GM23338 (cell line): ENCODE data around the gene HS6ST2. TPM values are rescaled to one million over a fixed set of nuclear protein-coding genes. Genes with fewer than 3 reads are reported as not detected.

Source experiments
- ATAC-seq: fragments of 200-7000 bp; cut with Tn5 transposase; 3 replicates; pipeline ENCODE4 v1.9.1; 2020
- DNase-seq: peaks from one replicate; pipeline ENCODE4 v3.0.0-alpha.2; 2015; ENCODE audit warnings: low spot score
- H2AFZ ChIP-seq: fragments of 200-600 bp; sonication (generic); 2 replicates; pipeline ENCODE4 v1.8.0; 2016; ENCODE audit warnings: antibody characterized with exemption, mild to moderate bottlenecking, moderate library complexity
- H3F3A ChIP-seq: fragments of 200-600 bp; sonication (generic); replicated peaks from 2 replicates; pipeline ENCODE4 v1.8.0; 2017; ENCODE audit warnings: antibody characterized with exemption, mixed run types, low read depth
- H3K27ac ChIP-seq: fragments of 200-600 bp; sonication (generic); 2 replicates; pipeline ENCODE4 v1.6.1; 2016; ENCODE audit warnings: low read depth
- H3K27me3 ChIP-seq: fragments of 200-600 bp; sonication (generic); 2 replicates; pipeline ENCODE4 v1.8.0; 2016; ENCODE audit warnings: mild to moderate bottlenecking, mixed run types, moderate library complexity; ENCODE audit not compliant: insufficient read depth
- H3K36me3 ChIP-seq: fragments of 200-600 bp; sonication (generic); 2 replicates; pipeline ENCODE4 v1.8.0; 2016; ENCODE audit warnings: mild to moderate bottlenecking; ENCODE audit not compliant: insufficient read depth
- H3K4me1 ChIP-seq: fragments of 200-600 bp; sonication (generic); 2 replicates; pipeline ENCODE4 v1.8.0; 2016; ENCODE audit warnings: mild to moderate bottlenecking, moderate library complexity; ENCODE audit not compliant: insufficient read depth
- H3K4me2 ChIP-seq: fragments of 200-600 bp; sonication (generic); 2 replicates; pipeline ENCODE4 v1.7.1; 2017; ENCODE audit warnings: mixed run types
- H3K4me3 ChIP-seq: fragments of 200-600 bp; sonication (generic); 2 replicates; pipeline ENCODE4 v1.6.1; 2016; ENCODE audit warnings: mixed run types
- H3K79me2 ChIP-seq: fragments of 200-600 bp; sonication (generic); replicated peaks from 2 replicates; pipeline ENCODE4 v1.8.0; 2017; ENCODE audit warnings: mild to moderate bottlenecking; ENCODE audit not compliant: insufficient read depth
- H3K9me2 ChIP-seq: fragments of 200-600 bp; sonication (generic); 2 replicates; pipeline ENCODE4 v1.8.0; 2017; ENCODE audit not compliant: insufficient read depth
- H4K20me1 ChIP-seq: fragments of 200-600 bp; sonication (generic); replicated peaks from 2 replicates; pipeline ENCODE4 v1.8.0; 2017; ENCODE audit warnings: mild to moderate bottlenecking; ENCODE audit not compliant: insufficient read depth
- H3K27ac Mint-ChIP-seq: 2 replicates; pipeline ENCODE4 v1.8.0; 2020; ENCODE audit warnings: inconsistent platforms, mild to moderate bottlenecking, moderate library complexity, mixed read lengths
- H3K27me3 Mint-ChIP-seq: 3 replicates; pipeline ENCODE4 v1.8.0; 2022; ENCODE audit warnings: low read depth, mild to moderate bottlenecking, moderate library complexity, mixed read lengths, inconsistent platforms; ENCODE audit not compliant: insufficient read depth, poor library complexity
- H3K36me3 Mint-ChIP-seq: 3 replicates; pipeline ENCODE4 v1.8.0; 2021; ENCODE audit warnings: low read depth, mild to moderate bottlenecking, inconsistent platforms, moderate library complexity, mixed read lengths
- H3K4me1 Mint-ChIP-seq: 3 replicates; pipeline ENCODE4 v1.8.0; 2020; ENCODE audit warnings: mild to moderate bottlenecking, inconsistent platforms, mixed read lengths
- H3K4me3 Mint-ChIP-seq: 3 replicates; pipeline ENCODE4 v1.8.0; 2021; ENCODE audit warnings: moderate library complexity, mild to moderate bottlenecking, inconsistent platforms, mixed read lengths
- H3K9me3 Mint-ChIP-seq: 3 replicates; pipeline ENCODE4 v1.8.0; 2020; ENCODE audit warnings: moderate library complexity, mild to moderate bottlenecking, inconsistent platforms, mixed read lengths
- CREB1 ChIP-seq: fragments of 250-450 bp; sonication (Bioruptor Pico); IDR thresholded peaks from 2 replicates; pipeline ENCODE4 v1.5.0; 2020; ENCODE audit warnings: low read depth, mild to moderate bottlenecking, moderate library complexity
- CTCF ChIP-seq, 2 experiments: fragments of 200-600 bp in 1 of 2; sonication (generic) in 1 of 2; conservative IDR thresholded peaks; 2 replicates each; pipeline versions ENCODE4 v1.5.1 to v1.6.1; 2016 to 2017; ENCODE audit warnings: antibody characterized with exemption in 2 of 2, low read depth in 2 of 2, mild to moderate bottlenecking in 2 of 2, moderate library complexity in 1 of 2
- ETS1 ChIP-seq: IDR thresholded peaks from 2 replicates; pipeline ENCODE4 v1.6.1; 2016; ENCODE audit warnings: antibody characterized with exemption
- EZH2 ChIP-seq: fragments of 200-600 bp; sonication (generic); IDR thresholded peaks from one replicate; pipeline ENCODE4 v1.8.0; 2017; ENCODE audit warnings: antibody characterized with exemption, mild to moderate bottlenecking, low read depth; ENCODE audit not compliant: unreplicated experiment
- EZH2phosphoT487 ChIP-seq: fragments of 200-600 bp; sonication (generic); IDR thresholded peaks from one replicate; pipeline ENCODE4 v1.8.1; 2018; ENCODE audit warnings: antibody characterized with exemption; ENCODE audit not compliant: unreplicated experiment
- JUNB ChIP-seq: IDR thresholded peaks from one replicate; pipeline ENCODE4 v1.6.1; 2016; ENCODE audit warnings: antibody characterized with exemption; ENCODE audit not compliant: unreplicated experiment
- NANOG ChIP-seq: IDR thresholded peaks from 2 replicates; pipeline ENCODE4 v1.6.1; 2016; ENCODE audit warnings: antibody characterized with exemption, borderline replicate concordance
- POLR2AphosphoS5 ChIP-seq: IDR thresholded peaks from 2 replicates; pipeline ENCODE4 v1.6.1; 2016; ENCODE audit warnings: antibody characterized with exemption, low read depth
- REST ChIP-seq: IDR thresholded peaks from one replicate; pipeline ENCODE4 v1.6.1; 2018; ENCODE audit warnings: antibody characterized with exemption; ENCODE audit not compliant: unreplicated experiment
- STAT1 ChIP-seq: IDR thresholded peaks from one replicate; pipeline ENCODE4 v1.6.1; 2016; ENCODE audit warnings: antibody characterized with exemption; ENCODE audit not compliant: unreplicated experiment
- ZNF114 ChIP-seq: fragments of 250-450 bp; sonication (Bioruptor Pico); IDR thresholded peaks from 2 replicates; pipeline ENCODE4 v1.5.0; 2020; ENCODE audit warnings: mild to moderate bottlenecking, moderate library complexity
- ZNF331 ChIP-seq: fragments of 250-450 bp; sonication (Bioruptor Pico); IDR thresholded peaks from 2 replicates; pipeline ENCODE4 v1.5.0; 2020; ENCODE audit warnings: low read depth, mild to moderate bottlenecking, moderate library complexity
- ZNF462 ChIP-seq: fragments of 250-450 bp; sonication (Bioruptor Pico); IDR thresholded peaks from 2 replicates; pipeline ENCODE4 v1.5.0; 2020; ENCODE audit warnings: mild to moderate bottlenecking, moderate library complexity
- polyA plus RNA-seq: library from polyadenylated mRNA; unstranded; fragments of >200 nt; fragmentation: Nextera tagmentation; extraction: Ambion mirVana; gene quantifications from 2 replicates; pipeline ENCODE4 v1.2.1, GENCODE V29; 2016
- total RNA-seq: library from RNA; depleted of rRNA; stranded (reverse); fragments of >200 nt; shearing (Covaris generic); gene quantifications from 2 replicates; pipeline ENCODE4 v1.2.3, GENCODE V29; 2014

HS6ST2 gene
- total and polyA plus RNA-seq, 2 experiments from 2014 or later: 0.82 to 4.8 TPM

GRCh38 chrX:132669142-132669541, 289.3 kb downstream of the HS6ST2 start:
- H3K4me1 ChIP-seq: peaks cover 5% of the 10 kb centered on the region; the same call in 1 of the 2 replicates
- H3K4me3 ChIP-seq: no peak overlapping the region
- ATAC-seq: no peak
- no peaks in the 10 kb centered on the region for H3K36me3 ChIP-seq
- no peaks in the 10 kb centered on the region for H3K79me2 ChIP-seq
- H3K4me3 Mint-ChIP-seq: no peak overlapping the region
- peaks cover 48% of the 10 kb centered on the region for H3K27me3 Mint-ChIP-seq
- no peaks in the 10 kb centered on the region for H4K20me1 ChIP-seq
- no peak overlapping the region for H3K4me2 ChIP-seq
- DNase-seq: no peak
- H3K4me1 Mint-ChIP-seq: peaks cover 46% of the 10 kb centered on the region
- H3K27ac Mint-ChIP-seq: no peak overlapping the region
- H3K9me3 Mint-ChIP-seq: no peaks in the 10 kb centered on the region
- H3F3A ChIP-seq: no peaks in the 10 kb centered on the region
- no peak overlapping the region for H3K27ac ChIP-seq
- no peak overlapping the region for H2AFZ ChIP-seq
- peaks cover 76% of the 10 kb centered on the region for H3K27me3 ChIP-seq
- H3K36me3 Mint-ChIP-seq: no peaks in the 10 kb centered on the region
- H3K9me2 ChIP-seq: no peaks in the 10 kb centered on the region
- TF ChIP-seq EZH2 (no peak), ZNF462 (CRISPR knock-in tag) (no peak), ZNF331 (no peak), CTCF (conservative IDR thresholded peaks at IDR 0.05; ENCODE audit: low read depth in 2 of 2) (no peak), POLR2AphosphoS5 (no peak), EZH2phosphoT487 (no peak), ZNF114 (CRISPR knock-in tag) (no peak), REST (no peak), ETS1 (no peak), JUNB (no peak), STAT1 (no peak), CREB1 (CRISPR knock-in tag) (no peak), NANOG (no peak)
